ENCODE measurements around the gene MYO1B.

DNA sequence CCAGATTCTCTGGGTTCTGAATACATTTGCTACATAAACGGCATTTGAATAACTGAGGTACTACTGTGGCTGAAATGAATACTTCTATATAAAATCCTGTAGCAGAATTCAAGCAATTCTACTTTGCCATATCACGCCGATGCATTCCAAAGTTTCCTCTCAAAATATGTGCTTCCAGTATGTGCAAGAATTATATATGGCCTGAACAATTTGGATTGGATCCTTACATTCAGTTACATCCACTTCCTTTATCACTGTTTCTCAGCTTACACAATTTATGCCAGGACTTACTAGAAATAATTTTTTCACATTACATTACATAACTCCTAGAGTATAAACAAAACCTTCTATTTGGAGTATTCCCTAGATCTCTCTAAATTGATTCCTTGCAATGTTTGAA lies 48.1 kb upstream of the MYO1B start:
- TF ChIP-seq POLR2AphosphoS5 (IDR thresholded peaks at IDR 0.05), result no peak
- TF ChIP-seq, protein P1, sequence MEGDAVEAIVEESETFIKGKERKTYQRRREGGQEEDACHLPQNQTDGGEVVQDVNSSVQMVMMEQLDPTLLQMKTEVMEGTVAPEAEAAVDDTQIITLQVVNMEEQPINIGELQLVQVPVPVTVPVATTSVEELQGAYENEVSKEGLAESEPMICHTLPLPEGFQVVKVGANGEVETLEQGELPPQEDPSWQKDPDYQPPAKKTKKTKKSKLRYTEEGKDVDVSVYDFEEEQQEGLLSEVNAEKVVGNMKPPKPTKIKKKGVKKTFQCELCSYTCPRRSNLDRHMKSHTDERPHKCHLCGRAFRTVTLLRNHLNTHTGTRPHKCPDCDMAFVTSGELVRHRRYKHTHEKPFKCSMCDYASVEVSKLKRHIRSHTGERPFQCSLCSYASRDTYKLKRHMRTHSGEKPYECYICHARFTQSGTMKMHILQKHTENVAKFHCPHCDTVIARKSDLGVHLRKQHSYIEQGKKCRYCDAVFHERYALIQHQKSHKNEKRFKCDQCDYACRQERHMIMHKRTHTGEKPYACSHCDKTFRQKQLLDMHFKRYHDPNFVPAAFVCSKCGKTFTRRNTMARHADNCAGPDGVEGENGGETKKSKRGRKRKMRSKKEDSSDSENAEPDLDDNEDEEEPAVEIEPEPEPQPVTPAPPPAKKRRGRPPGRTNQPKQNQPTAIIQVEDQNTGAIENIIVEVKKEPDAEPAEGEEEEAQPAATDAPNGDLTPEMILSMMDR (IDR thresholded peaks at IDR 0.05; ENCODE audit: poor library complexity, severe bottlenecking), result no peak
